Ovary (tissue), 9 donors: ENCODE results near the gene PRODH2. TPM values are rescaled to one million over a fixed set of nuclear protein-coding genes. Genes with fewer than 3 reads are reported as not detected.
A peak's percentile ranks its signal among the peaks of the same experiment; 100 is the strongest.
"Not testable (repeated sequence)": the region's sequence is repeated elsewhere in the genome, so short reads cannot be mapped to it uniquely, and the experiment has no call there.

Source experiments
- DNase-seq, 5 donors: peaks; one replicate each; pipeline ENCODE4 v3.0.0-alpha.2; 2019 to 2020
- H3K27ac ChIP-seq, 2 donors: fragments of 200-600 bp; one replicate each; pipeline versions ENCODE4 v1.5.1 to v1.8.0; 2019 to 2022
- H3K27me3 ChIP-seq: fragments of 200-600 bp; one replicate; pipeline ENCODE4 v1.8.0; 2022
- H3K36me3 ChIP-seq: fragments of 200-600 bp; sonication (generic); one replicate; pipeline ENCODE4 v1.5.1; 2019
- H3K4me1 ChIP-seq: one replicate; pipeline ENCODE4 v1.8.1; 2013; ENCODE audit warnings: mild to moderate bottlenecking, moderate library complexity; ENCODE audit not compliant: insufficient read depth
- H3K4me3 ChIP-seq: fragments of 200-600 bp; sonication (generic); one replicate; pipeline ENCODE4 v1.5.1; 2017
- H3K9me3 ChIP-seq, 2 donors: fragments of 200-600 bp in 1 of 2; sonication (generic) in 1 of 2; one replicate each; pipeline versions ENCODE4 v1.5.1 to v1.8.1; 2013 to 2019; ENCODE audit warnings: mild to moderate bottlenecking in 1 of 2, moderate library complexity in 1 of 2
- EP300 ChIP-seq: sonication (generic); formaldehyde crosslinking; IDR thresholded peaks from one replicate; pipeline ENCODE4 v1.6.1; 2017; ENCODE audit warnings: antibody characterized with exemption
- POLR2A ChIP-seq: fragments of 450-650 bp; IDR thresholded peaks from one replicate; pipeline ENCODE4 v1.6.1; 2017; ENCODE audit warnings: antibody characterized with exemption, mild to moderate bottlenecking, moderate library complexity
- WGBS, 3 donors: extraction: QIAGEN DNeasy Blood & Tissue Kit in 1 of 3; methylation state at CpG; one replicate each; pipeline versions ENCODE4 v1.1.5 to v1.1.7; 2013 to 2017; 5-methylcytosine and 5-hydroxymethylcytosine counted together
- intact Hi-C, 4 donors: fragments of 100-400 bp; cut with DNase I; formaldehyde crosslinking; loops; one replicate each; pipeline versions ENCODE4 v1.11.0 to v1.15.1; 2022 to 2023
- polyA plus RNA-seq, 2 donors: library from polyadenylated mRNA; stranded (reverse); fragments of 200-250 nt in 1 of 2; fragments of 350-450 nt in 1 of 2; fragmentation: Illumina TruSeq in 1 of 2; extraction: RNeasy Lipid Tissue Mini Kit (QIAGEN cat#74804) in 1 of 2; gene quantifications; one replicate each; pipeline ENCODE4 v1.2.3, GENCODE V29; 2013 to 2014
- total RNA-seq, 7 donors: library from RNA; depleted of rRNA in 2 of 7; stranded (reverse); fragments of >200 nt in 2 of 7; fragmentation: NEBNext Ultra II Directional in 3 of 7; extraction: Animal tissue kit (Norgen Biotek cat#: 25700) in 3 of 7; gene quantifications; one replicate each; pipeline versions ENCODE4 v1.1.0 to v1.2.4, GENCODE V29; 2016 to 2023
- TF ChIP-seq, protein P1 (sequence below), 3 donors: fragments of 450-650 bp in 2 of 3; fragments of 200-600 bp in 1 of 3; IDR thresholded peaks; one replicate each; pipeline versions ENCODE4 v1.5.1 to v1.8.0; 2016 to 2022; ENCODE audit warnings: antibody characterized with exemption in 3 of 3, mild to moderate bottlenecking in 1 of 3
- donor health status: DM: no; HTN: no; CAD: no; lungs with moderate emphysema.
- donor health status: DM: no; HTN: no; CAD: no.
- donor health status: Bipolar disorder and iron deficiency.
- donor health status: DM: yes; HTN: yes; CAD: no.
- donor health status: DM: no; HTN: no; CAD: no.
- donor health status: DM: yes; HTN: yes; CAD: no.

PRODH2 gene
- total and polyA plus RNA-seq, 9 donors, result 0.41 TPM; not detected in 8

DNA sequence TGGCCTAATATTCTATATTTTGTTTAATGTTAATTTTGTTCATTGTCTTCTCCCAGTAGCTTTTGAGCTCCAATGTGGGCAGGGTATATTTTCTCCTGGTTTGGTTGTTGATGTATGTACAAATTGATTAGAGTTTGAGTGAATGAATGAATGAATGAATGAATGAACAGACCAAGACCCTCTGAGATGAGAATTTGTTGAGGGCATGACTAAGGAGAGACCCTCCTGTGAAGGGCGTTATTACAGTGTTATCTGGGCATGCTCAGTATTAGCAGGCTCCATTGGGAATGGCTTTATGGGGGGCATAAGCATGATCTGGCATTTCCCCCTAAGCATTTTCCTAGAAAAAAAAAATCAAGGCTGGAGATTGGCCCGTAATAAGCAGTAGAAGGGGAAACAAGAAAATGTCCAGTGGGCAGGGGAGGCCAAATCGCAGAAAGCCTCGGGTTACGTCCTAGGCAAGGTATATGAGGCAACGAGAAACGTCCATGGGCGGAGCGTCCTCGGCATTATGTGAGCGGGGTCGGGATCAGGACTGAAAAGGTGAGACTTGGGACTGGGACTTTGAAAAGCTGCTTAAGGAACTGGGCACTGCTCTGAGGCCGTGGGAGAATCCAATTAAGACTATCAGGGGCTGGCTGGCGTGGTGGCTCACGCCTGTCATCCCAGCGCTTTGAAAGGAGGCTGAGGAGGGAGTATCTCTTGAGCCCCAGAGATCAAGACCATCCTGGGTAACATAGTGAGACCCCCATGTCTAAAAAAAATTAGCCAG is 38.2 kb downstream of the PRODH2 start:
- no peaks in the 10 kb centered on the region for H3K36me3 ChIP-seq
- intact Hi-C loops, result loop anchor here in 1 of 4 donors (5.0 kb wide), 1 partner anchor 158 kb away; no protein-coding TSS in a partner anchor
- DNase-seq, result peak in 1 of 5 donors; percentile 41
- no peaks in the 10 kb centered on the region for H3K9me3 ChIP-seq
- H3K4me1 ChIP-seq, result peaks cover 7% of the 10 kb centered on the region
- 31 to 38% (median 35%) methylated on average over 16 of the region's 16 CpGs for WGBS, 3 donors
- no peaks in the 10 kb centered on the region for H3K27me3 ChIP-seq
- peak overlapping the region; percentile 85 for H3K4me3 ChIP-seq
- TF ChIP-seq POLR2A (no peak), EP300 (no peak)
- TF ChIP-seq, protein P1, sequence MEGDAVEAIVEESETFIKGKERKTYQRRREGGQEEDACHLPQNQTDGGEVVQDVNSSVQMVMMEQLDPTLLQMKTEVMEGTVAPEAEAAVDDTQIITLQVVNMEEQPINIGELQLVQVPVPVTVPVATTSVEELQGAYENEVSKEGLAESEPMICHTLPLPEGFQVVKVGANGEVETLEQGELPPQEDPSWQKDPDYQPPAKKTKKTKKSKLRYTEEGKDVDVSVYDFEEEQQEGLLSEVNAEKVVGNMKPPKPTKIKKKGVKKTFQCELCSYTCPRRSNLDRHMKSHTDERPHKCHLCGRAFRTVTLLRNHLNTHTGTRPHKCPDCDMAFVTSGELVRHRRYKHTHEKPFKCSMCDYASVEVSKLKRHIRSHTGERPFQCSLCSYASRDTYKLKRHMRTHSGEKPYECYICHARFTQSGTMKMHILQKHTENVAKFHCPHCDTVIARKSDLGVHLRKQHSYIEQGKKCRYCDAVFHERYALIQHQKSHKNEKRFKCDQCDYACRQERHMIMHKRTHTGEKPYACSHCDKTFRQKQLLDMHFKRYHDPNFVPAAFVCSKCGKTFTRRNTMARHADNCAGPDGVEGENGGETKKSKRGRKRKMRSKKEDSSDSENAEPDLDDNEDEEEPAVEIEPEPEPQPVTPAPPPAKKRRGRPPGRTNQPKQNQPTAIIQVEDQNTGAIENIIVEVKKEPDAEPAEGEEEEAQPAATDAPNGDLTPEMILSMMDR (IDR thresholded peaks at IDR 0.05), result no peak
- no peak overlapping the region for H3K27ac ChIP-seq

DNA sequence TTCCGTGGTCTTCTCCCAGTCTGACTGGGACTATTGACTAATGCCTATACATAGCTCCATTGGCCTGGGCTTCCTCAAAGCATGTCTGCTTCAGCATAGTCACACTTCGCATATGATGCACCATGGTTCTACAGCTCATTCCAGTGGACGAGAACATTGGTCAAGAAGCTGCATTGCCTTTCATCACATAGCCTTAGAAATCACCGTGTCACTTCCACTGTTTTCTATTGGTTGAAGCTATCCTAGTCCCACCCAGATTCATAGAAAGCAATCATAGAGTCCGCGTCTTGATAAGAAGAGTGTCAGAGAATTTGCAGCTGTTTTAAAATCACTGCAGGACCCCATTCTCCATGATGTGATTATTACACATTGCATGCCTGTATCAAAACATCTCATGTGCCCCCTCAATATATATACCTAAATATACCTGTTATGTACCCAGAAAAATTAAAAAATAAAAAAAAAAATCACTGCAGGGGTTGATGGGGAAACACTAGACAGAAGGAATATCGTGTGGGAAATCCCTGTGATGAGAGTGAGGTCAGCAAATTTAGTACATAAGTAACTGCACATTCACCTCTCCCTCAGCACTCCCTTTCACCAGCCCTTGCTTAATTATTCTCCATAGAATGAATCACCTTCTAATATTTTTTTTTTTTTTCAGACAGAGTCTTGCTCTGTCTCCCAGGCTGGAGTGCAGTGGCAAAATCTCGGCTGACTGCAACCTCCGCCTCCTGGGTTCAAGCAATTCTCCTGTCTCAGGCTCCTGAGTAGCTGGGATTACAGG is 39.4 kb downstream of the PRODH2 start:
- intact Hi-C loops, result no loop called here
- H3K4me3 ChIP-seq, result no peak overlapping the region

DNA sequence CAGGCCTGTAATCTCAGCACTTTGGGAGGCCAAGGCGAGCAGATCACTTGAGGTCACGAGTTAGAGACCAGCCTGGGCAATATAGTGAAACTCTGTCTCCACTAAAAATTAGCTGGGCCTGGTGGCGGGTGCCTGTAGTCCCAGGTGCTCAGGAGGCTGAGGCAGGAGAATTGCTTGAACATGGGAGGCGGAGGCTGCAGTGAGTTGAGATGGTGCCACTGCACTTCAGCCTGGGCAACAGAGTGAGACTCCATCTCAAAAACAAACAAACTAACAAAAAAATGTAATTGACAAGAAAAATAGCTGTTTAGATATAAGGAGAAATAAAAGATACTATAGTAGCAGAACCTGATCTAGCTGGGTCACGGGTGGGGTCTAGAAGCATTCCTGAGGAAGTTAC is 40.3 kb downstream of the PRODH2 start:
- H3K36me3 ChIP-seq, H3K4me3 ChIP-seq, H3K27ac ChIP-seq, DNase-seq, H3K9me3 ChIP-seq, H3K27me3 ChIP-seq, intact Hi-C loops: not testable (repeated sequence)
- WGBS, 3 donors, result 92 to 96% (median 93%) methylated on average over 5 of the region's 5 CpGs
- peaks cover 22% of the 10 kb centered on the region for H3K4me1 ChIP-seq

More for the DNA sequence above, 39.4 kb downstream of the PRODH2 start:
- TF ChIP-seq EP300 (no peak), POLR2A (no peak)
- TF ChIP-seq, protein P1 (IDR thresholded peaks at IDR 0.05), result no peak
- no peaks in the 10 kb centered on the region for H3K9me3 ChIP-seq
- H3K4me1 ChIP-seq, result peaks cover 13% of the 10 kb centered on the region
- H3K27ac ChIP-seq, result no peak overlapping the region
- H3K27me3 ChIP-seq, result no peaks in the 10 kb centered on the region
- H3K36me3 ChIP-seq, result no peaks in the 10 kb centered on the region
- 37 to 41% (median 41%) methylated on average over 9 of the region's 9 CpGs for WGBS, 3 donors
- DNase-seq, result no peak

DNA sequence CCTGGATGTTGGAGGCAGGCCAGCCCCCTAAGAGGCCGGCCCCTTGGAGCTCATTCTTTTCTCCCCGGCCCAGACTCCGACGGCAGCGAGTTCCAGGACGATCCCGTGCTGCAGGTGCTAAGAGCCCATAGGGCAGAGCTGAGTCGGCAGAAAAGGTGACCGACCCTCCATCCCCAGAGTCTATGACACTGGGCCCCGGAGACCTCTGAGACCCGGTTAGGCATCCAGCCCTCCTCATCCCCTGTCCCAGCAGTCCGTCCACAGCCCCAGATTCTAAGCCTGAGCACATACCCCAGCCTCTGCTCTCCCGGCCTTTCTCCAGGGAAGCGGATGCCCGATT is 44.6 kb downstream of the PRODH2 start:
- no peak for DNase-seq
- TF ChIP-seq, protein P1 (IDR thresholded peaks at IDR 0.05), result no peak
- TF ChIP-seq POLR2A, result no peak
- no peak for TF ChIP-seq EP300
- H3K4me1 ChIP-seq, result peaks cover 19% of the 10 kb centered on the region
- H3K27me3 ChIP-seq, result no peaks in the 10 kb centered on the region
- H3K4me3 ChIP-seq, result no peak overlapping the region
- intact Hi-C loops, result no loop called here
- 21 to 40% (median 23%) methylated on average over 15 of the region's 15 CpGs for WGBS, 3 donors
- H3K27ac ChIP-seq, result peak overlapping the region; percentile 24 to 76
- H3K36me3 ChIP-seq, result no peaks in the 10 kb centered on the region
- H3K9me3 ChIP-seq, result no peaks in the 10 kb centered on the region
